Neutrophil (primary cell): ENCODE data around the gene ASB6.

Experiments used
- H3K27ac ChIP-seq: fragments of 200-600 bp; sonication (generic); 2 replicates; pipeline ENCODE4 v1.5.1; 2016; ENCODE audit warnings: mild to moderate bottlenecking, moderate library complexity
- H3K27me3 ChIP-seq: fragments of 200-600 bp; sonication (generic); 2 replicates; pipeline ENCODE4 v1.6.0; 2016; ENCODE audit warnings: mild to moderate bottlenecking
- H3K36me3 ChIP-seq: fragments of 200-600 bp; sonication (generic); 2 replicates; pipeline ENCODE4 v1.5.1; 2017
- H3K4me1 ChIP-seq, 2 experiments: fragments of 200-600 bp in 1 of 2; sonication (generic) in 1 of 2; 1 replicate in 1 of 2; 2 replicates in 1 of 2; pipeline versions ENCODE4 v1.5.1 to v1.6.1; 2013 to 2016; ENCODE audit warnings: low read depth in 1 of 2, low read length in 1 of 2, mild to moderate bottlenecking in 1 of 2, moderate library complexity in 1 of 2; ENCODE audit not compliant: control insufficient read depth in 1 of 2, insufficient read depth in 1 of 2
- H3K4me3 ChIP-seq, 2 experiments: fragments of 200-600 bp in 1 of 2; sonication (generic) in 1 of 2; 1 replicate in 1 of 2; 2 replicates in 1 of 2; pipeline ENCODE4 v1.5.1; 2013 to 2016; ENCODE audit warnings: low read depth in 1 of 2, low read length in 1 of 2, mild to moderate bottlenecking in 1 of 2, moderate library complexity in 1 of 2
- H3K9me3 ChIP-seq: fragments of 200-600 bp; sonication (generic); 2 replicates; pipeline ENCODE4 v1.5.1; 2016
- TF ChIP-seq, protein P1 (sequence below): fragments of 200-600 bp; sonication (generic); IDR thresholded peaks from 2 replicates; pipeline ENCODE4 v1.5.1; 2016; ENCODE audit warnings: antibody characterized with exemption

The ASB6 gene

DNA sequence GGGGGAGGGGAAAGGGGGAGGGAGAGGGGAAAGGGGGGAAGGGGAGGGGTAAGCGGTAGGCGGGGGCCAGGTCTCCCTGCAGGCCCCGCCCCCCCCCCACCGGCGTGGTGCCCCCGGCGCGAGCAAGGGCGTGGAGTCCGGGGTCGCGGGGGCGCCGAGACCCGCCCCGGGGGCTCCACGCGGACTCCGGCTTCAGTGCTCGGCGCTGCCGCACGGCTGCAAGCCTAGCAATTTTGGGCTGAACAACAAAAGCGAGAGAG, 31.8 kb downstream of the ASB6 start:
- Histone ChIP-seq H3K9me3 (no peaks in the 10 kb centered on the region), H3K4me3 (peak overlapping the region; percentile 71 to 76), H3K36me3 (no peaks in the 10 kb centered on the region), H3K4me1 (peaks cover 37 to 43% of the 10 kb centered on the region in 2 experiments), H3K27ac (peak overlapping the region; percentile 80), H3K27me3 (peaks cover 11% of the 10 kb centered on the region)
- TF ChIP-seq, protein P1, sequence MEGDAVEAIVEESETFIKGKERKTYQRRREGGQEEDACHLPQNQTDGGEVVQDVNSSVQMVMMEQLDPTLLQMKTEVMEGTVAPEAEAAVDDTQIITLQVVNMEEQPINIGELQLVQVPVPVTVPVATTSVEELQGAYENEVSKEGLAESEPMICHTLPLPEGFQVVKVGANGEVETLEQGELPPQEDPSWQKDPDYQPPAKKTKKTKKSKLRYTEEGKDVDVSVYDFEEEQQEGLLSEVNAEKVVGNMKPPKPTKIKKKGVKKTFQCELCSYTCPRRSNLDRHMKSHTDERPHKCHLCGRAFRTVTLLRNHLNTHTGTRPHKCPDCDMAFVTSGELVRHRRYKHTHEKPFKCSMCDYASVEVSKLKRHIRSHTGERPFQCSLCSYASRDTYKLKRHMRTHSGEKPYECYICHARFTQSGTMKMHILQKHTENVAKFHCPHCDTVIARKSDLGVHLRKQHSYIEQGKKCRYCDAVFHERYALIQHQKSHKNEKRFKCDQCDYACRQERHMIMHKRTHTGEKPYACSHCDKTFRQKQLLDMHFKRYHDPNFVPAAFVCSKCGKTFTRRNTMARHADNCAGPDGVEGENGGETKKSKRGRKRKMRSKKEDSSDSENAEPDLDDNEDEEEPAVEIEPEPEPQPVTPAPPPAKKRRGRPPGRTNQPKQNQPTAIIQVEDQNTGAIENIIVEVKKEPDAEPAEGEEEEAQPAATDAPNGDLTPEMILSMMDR: no peak

DNA sequence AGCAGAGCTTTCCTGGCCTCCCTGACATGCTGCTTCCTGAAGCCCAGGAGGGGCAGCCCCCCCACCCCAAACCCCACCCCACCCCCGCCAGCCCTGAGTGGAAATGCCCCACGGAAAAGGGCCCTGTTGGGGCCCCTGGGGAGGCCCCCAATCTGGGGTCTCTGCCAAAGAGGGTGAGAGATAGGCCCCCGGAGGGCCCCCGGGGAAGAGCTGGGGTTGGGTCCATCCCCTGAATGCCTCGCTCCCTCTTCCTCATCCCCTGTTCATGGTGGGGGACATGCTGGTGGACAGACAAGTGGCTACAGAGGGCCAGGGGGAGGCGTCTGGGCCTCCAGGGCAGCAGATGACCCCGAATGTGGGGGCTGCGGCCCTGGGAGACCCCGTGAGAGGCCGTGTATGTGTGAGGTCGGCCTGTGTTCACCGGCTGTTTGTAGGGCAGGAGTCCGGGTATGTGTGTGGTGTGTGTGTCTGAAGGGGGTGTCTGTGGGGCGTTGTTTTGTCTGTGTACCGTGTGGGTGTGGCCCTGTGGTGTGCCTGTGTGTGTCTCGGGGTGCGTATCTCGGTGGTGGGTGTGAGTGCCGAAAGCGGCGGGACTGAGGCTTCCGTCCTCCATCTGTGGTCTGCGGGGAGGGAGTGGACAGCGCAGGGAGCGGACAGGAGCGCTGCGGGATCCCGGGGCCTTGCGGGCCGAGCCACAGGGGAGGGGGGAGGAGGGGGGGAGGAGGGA, 32.3 kb downstream of the ASB6 start:
- TF ChIP-seq, protein P1: no peak
- Histone ChIP-seq H3K36me3 (no peaks in the 10 kb centered on the region), H3K27ac (peak overlapping the region; percentile 80), H3K4me1 (peaks cover 37 to 43% of the 10 kb centered on the region in 2 experiments), H3K27me3 (peaks cover 11% of the 10 kb centered on the region), H3K4me3 (peak overlapping the region; percentile 71 to 76), H3K9me3 (no peaks in the 10 kb centered on the region)

DNA sequence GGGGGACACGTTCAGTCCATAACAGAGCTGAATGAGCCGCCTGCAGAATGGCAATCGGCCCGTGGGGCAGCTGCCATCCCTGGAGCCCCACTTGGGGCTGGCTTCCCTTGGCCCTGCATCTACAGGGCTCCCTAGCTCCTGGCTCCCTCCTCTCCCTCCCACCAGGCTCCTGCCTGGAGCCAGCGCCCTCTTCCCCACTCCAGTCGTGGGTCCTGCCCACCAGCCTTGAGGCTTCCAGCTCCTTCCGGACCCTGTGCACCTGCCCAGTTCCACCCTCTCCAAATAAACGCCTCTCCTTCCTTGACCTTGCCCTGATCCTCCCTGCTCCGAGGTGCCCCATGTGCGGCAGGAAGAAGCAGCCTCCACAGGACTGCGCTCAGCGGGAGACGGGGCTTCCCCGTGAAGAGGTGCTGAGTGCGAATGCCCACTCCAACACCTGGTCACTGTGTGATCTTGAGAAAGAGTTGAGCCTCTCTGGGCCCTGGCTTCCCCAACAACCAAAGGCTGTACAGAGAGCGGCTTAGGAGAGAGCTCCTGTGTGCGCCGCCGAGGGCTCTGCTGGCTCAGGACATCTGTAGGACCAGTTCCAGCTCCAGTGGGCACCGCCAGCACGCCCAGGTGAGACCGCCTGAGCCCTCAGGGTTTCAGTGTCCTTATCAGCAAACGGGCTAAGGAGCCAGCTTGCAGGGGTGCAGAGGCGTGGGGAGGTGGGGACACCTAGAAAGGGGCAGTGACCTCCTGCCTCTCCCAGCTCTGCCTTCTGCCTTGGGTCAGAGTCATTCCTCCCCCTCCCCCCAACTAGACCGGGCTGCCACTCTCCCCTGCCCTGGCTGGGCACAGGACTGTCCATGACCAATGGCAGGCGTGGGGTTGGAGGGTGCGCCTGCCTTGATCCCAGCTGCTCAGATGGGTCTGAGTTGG, 33.1 kb downstream of the ASB6 start:
- H3K9me3 ChIP-seq: no peaks in the 10 kb centered on the region
- H3K4me3 ChIP-seq: no peak overlapping the region
- peaks cover 37 to 43% of the 10 kb centered on the region in 2 experiments for H3K4me1 ChIP-seq
- no peaks in the 10 kb centered on the region for H3K36me3 ChIP-seq
- peaks cover 6% of the 10 kb centered on the region for H3K27me3 ChIP-seq
- TF ChIP-seq, protein P1: no peak
- peak overlapping the region; percentile 80 for H3K27ac ChIP-seq

GRCh38 chr9:129607027-129607387, 34.9 kb downstream of the ASB6 start:
- Histone ChIP-seq H3K4me3 (peak overlapping the region in 1 of 2 experiments; percentile 39), H3K4me1 (peaks cover 43 to 45% of the 10 kb centered on the region in 2 experiments), H3K36me3 (no peaks in the 10 kb centered on the region), H3K27me3 (no peaks in the 10 kb centered on the region), H3K9me3 (no peaks in the 10 kb centered on the region), H3K27ac (peak overlapping the region; percentile 61)
- TF ChIP-seq, protein P1: no peak

DNA sequence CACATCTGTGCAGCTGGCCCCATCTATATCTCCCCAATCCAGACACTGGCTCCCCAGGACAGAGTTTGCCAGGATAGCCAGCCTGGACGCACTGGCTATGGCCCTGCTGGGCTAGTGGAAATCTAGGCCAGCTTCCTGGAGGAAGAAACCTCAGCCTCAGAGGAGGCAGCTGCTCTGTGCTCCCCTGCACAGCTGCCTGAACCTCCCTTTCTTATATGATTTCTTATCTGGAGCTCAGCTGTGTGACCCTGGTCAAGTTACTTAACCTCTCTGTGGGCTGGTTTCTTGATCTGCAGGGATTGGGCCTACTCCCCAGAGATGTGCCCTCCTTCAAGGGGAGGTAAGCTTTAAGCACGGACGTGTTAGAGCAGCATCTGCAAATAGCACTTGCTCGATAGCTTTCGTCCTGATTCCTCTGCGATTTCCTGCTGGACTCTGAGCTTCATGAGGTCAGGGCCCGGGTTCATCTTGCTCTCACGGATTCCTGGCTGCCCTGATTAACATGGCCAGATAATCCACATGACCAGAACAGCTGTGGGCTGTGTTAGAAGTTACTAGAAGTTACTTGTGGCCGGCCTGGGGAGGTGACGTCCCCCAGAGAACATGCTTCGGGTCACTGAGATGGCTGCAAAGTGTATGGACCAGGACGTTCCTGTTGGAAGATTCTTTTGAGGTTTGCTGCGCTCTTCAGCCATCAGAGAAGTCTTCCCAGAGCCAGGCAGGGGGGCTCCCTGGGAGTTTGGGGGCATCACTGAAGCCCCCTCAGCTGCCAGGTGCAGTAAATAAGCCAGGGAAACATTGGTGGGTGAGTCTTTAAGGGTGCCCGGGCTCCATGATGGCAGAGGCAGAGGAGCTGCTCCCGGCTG, 35.6 kb downstream of the ASB6 start:
- Histone ChIP-seq H3K36me3 (no peaks in the 10 kb centered on the region), H3K27me3 (no peaks in the 10 kb centered on the region), H3K9me3 (no peaks in the 10 kb centered on the region), H3K4me3 (no peak overlapping the region), H3K27ac (peak overlapping the region; percentile 61), H3K4me1 (peaks cover 43 to 45% of the 10 kb centered on the region in 2 experiments)
- TF ChIP-seq, protein P1: no peak
